Measurements from ENCODE around the gene USP37.

USP37 gene

GRCh38 chr2:218400930-218401881, 166.9 kb downstream of the USP37 start:
- DNase-seq = no peak
